Esophagus (tissue), 2 donors: ENCODE results near the gene FRMD6. TPM values are rescaled to one million over a fixed set of nuclear protein-coding genes. Genes with fewer than 3 reads are reported as not detected.

Source experiments
- H3K27ac ChIP-seq, 2 donors: one replicate each; pipeline ENCODE4 v1.5.1; 2013; ENCODE audit warnings: low read depth in 2 of 2, mild to moderate bottlenecking in 2 of 2, inconsistent platforms in 1 of 2, low read length in 1 of 2, moderate library complexity in 1 of 2
- H3K27me3 ChIP-seq, 2 donors: one replicate each; pipeline ENCODE4 v1.6.1; 2013; ENCODE audit warnings: low read length in 2 of 2, control low read depth in 1 of 2, mild to moderate bottlenecking in 1 of 2; ENCODE audit not compliant: insufficient read depth in 2 of 2, control insufficient read depth in 1 of 2
- H3K36me3 ChIP-seq, 2 donors: one replicate each; pipeline ENCODE4 v1.6.1; 2013; ENCODE audit warnings: low read length in 1 of 2; ENCODE audit not compliant: control insufficient read depth in 2 of 2, insufficient read depth in 2 of 2
- H3K4me1 ChIP-seq, 2 donors: one replicate each; pipeline ENCODE4 v1.6.1; 2013; ENCODE audit warnings: low read length in 1 of 2; ENCODE audit not compliant: control insufficient read depth in 2 of 2, insufficient read depth in 2 of 2
- H3K4me3 ChIP-seq, 2 donors: one replicate each; pipeline ENCODE4 v1.5.1; 2013; ENCODE audit warnings: low read length in 2 of 2, mild to moderate bottlenecking in 2 of 2, low read depth in 1 of 2, moderate library complexity in 1 of 2
- H3K9me3 ChIP-seq, 2 donors: one replicate each; pipeline ENCODE4 v1.6.1; 2013; ENCODE audit warnings: mild to moderate bottlenecking in 2 of 2, low read depth in 1 of 2, low read length in 1 of 2, moderate library complexity in 1 of 2; ENCODE audit not compliant: control insufficient read depth in 2 of 2, insufficient read depth in 1 of 2
- WGBS, 2 donors: extraction: QIAGEN DNeasy Blood & Tissue Kit; methylation state at CpG; one replicate each; pipeline ENCODE4 v1.1.7; 2013; 5-methylcytosine and 5-hydroxymethylcytosine counted together
- polyA plus RNA-seq, 2 donors: library from polyadenylated mRNA; stranded (reverse); fragments of 200-250 nt; gene quantifications; one replicate each; pipeline ENCODE4 v1.2.3, GENCODE V29; 2013
- donor health status: healthy with polysubstance abuse.
- donor health status: Bipolar disorder and iron deficiency.

The FRMD6 gene
- polyA plus RNA-seq, 2 donors, result 26.2 to 36.3 TPM

DNA sequence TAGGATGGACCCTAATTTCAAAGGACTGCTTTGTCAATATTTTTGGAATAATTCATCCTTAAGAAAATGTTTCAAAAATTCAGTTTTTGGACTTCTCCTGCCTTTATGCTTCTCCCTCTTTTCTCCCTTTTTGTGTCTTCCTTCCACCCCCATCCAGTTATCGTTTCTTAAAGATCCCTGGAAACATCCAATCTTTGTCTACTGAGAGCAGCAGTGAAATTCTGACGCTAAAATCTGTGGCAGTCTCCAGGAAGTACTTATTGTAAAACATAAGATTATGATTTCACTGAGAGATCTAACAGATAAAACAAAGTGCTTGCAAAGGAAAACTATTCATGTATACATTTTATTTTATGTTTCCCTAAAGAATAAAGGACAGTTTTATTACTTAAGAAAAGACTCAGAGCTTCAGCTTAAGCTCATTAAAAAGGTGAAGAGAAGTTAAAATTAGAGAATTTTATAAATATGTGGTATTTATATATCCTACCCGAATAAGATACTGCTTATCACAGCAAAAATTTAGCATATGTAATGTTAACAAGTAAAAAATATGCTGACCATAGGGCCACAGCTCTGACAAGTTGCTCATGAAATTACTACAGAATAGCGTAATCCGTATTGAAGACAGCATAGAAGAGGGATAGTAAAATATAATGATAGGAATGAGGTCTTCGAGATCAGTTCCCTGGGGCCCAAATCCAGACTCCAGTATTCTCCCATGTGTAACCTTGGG lies 6.9 kb downstream of the FRMD6 start:
- Histone ChIP-seq H3K9me3 (no peaks in the 10 kb centered on the region), H3K27me3 (no peaks in the 10 kb centered on the region), H3K27ac (no peak overlapping the region), H3K4me1 (no peaks in the 10 kb centered on the region), H3K4me3 (no peak overlapping the region), H3K36me3 (no peaks in the 10 kb centered on the region)
- WGBS, 2 donors, result 72 to 76% methylated on average over 6 of the region's 6 CpGs

DNA sequence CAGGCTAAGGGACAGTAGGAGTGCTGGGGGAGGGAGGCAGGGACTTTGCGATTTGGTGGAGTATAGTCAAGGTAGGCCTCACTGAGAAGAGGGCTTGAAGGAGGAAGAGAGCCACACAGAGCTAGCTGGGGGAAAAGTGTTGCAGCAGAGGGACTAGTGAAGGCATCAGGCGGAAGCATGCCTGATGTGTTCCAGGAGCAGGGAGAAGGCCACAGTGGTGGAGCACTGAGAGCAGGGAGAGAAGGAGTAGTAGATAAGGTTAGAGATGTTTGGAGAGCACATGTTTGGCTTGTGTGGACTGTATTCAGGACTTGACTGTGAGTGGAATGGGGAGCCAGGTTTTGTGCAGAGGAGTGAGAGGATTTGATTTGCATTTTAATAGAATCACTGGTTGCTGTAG lies 9.0 kb downstream of the FRMD6 start:
- 93 to 96% methylated on average over 2 of the region's 2 CpGs for WGBS, 2 donors
- Histone ChIP-seq H3K36me3 (no peaks in the 10 kb centered on the region), H3K4me1 (no peaks in the 10 kb centered on the region), H3K27ac (no peak overlapping the region), H3K27me3 (no peaks in the 10 kb centered on the region), H3K4me3 (no peak overlapping the region), H3K9me3 (no peaks in the 10 kb centered on the region)

DNA sequence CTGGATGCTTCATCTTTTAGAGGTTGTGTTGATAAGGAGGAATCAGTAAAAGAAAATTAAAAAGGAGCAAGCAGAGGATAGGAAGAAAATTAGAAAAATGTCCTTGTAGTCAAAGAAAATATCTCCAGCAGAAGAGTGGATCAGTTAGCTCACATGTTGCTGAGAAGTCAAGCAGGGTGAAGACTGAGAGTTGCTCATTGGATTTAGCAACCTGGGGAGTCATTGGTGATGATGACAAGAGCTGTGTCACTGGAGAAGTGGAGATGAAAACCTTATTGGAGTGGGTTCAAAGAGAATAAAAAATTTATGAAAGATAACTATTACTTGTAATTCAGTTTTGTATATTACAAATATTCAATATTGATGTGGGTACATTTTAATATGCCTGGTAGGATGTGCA lies 9.8 kb downstream of the FRMD6 start:
- Histone ChIP-seq H3K9me3 (no peaks in the 10 kb centered on the region), H3K4me3 (no peak overlapping the region), H3K36me3 (no peaks in the 10 kb centered on the region), H3K4me1 (no peaks in the 10 kb centered on the region), H3K27me3 (no peaks in the 10 kb centered on the region), H3K27ac (no peak overlapping the region)

DNA sequence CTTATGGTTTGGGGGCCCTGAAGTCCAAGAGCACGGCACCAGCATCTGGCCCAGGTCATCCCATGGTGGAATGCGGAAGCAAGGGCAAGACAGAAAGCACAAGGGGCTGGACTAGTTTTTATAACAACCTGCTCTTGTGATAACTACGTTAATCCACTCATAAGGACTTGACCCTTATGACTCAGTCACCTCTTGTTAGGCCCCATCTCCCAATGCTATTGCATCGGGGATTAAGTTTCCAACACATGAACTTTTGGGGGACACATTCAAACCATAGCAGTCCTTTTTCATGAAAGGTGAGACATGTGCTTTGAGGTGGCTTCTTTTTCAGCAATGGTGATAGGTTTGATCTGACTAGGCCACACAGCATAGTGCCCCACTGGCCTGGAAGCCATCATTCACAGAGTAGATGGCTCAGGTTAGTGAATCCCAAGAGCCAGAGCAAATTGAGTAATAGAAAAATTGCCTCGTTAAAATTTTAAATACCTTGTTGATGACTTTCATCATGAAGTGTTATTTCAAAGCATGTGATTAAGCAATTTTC lies 12.1 kb downstream of the FRMD6 start:
- H3K27me3 ChIP-seq, result no peaks in the 10 kb centered on the region
- H3K4me3 ChIP-seq, result no peak overlapping the region
- H3K27ac ChIP-seq, result no peak overlapping the region
- no peaks in the 10 kb centered on the region for H3K36me3 ChIP-seq
- H3K9me3 ChIP-seq, result no peaks in the 10 kb centered on the region
- 82 to 85% methylated on average over 5 of the region's 5 CpGs for WGBS, 2 donors
- no peaks in the 10 kb centered on the region for H3K4me1 ChIP-seq

DNA sequence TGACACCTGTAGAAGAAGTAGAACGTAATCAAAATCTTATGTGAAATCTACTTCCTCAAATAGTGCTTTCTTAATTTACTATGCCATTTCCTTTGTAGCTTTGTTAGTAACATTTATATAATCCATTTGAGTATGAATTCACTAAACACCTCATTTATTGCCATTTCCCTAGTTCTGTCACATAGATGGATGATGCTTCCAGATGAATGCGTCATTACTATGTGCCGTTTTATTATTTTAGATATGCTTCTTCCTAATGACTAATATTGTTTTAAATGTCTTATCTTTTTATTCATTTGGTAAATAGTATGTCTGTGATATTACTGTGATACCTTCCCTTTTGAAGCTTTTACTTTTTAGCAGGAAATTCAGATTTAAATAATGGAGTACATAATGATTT lies 14.4 kb downstream of the FRMD6 start:
- no peak overlapping the region for H3K27ac ChIP-seq
- H3K4me3 ChIP-seq, result no peak overlapping the region
- H3K36me3 ChIP-seq, result no peaks in the 10 kb centered on the region
- H3K9me3 ChIP-seq, result no peaks in the 10 kb centered on the region
- WGBS, 2 donors, result 71 to 77% methylated on average over 3 of the region's 3 CpGs
- H3K4me1 ChIP-seq, result no peaks in the 10 kb centered on the region
- H3K27me3 ChIP-seq, result no peaks in the 10 kb centered on the region

DNA sequence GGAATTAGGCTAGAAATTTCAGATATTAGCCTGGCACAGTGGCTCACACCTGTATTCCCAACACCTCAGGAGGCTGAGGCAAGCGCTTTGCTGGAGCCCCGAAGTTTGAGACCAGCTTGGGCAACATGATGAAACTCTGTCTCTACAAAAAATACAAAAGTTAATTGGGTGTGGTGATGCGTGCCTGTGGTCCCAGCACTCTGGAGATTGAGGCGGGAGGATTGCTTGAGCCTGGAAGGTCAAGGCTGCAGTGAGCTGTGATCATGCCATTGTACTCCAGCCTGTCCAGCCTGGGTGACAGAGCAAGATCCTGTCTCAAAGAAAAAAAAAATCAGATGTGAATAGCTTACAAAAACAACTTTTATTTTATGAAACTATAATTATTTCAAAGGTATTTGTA lies 15.1 kb downstream of the FRMD6 start:
- WGBS, 2 donors, result 83 to 86% methylated on average over 4 of the region's 4 CpGs
- Histone ChIP-seq H3K36me3 (no peaks in the 10 kb centered on the region), H3K27ac (no peak overlapping the region), H3K4me3 (no peak overlapping the region), H3K4me1 (no peaks in the 10 kb centered on the region), H3K27me3 (no peaks in the 10 kb centered on the region), H3K9me3 (no peaks in the 10 kb centered on the region)

DNA sequence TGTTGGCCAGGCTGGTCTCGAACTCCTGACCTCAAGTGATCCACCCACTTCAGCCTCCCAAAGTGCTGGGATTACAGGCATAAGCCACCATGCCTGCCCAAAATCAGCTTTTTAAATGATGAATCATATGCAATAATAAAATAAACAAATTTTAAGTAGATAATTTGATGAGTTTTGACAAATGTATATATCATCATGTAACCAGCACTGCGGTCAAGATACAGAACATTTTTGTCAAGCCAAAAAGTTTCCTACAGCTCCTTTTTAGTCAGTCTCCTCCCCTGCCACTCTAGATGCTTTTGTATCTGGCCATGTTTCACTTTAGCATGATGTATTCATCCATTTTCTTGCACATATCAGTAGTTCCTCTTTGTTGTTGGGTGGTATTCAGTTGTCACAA lies 17.2 kb downstream of the FRMD6 start:
- Histone ChIP-seq H3K27me3 (no peaks in the 10 kb centered on the region), H3K4me1 (no peaks in the 10 kb centered on the region), H3K27ac (no peak overlapping the region), H3K9me3 (no peaks in the 10 kb centered on the region), H3K4me3 (no peak overlapping the region), H3K36me3 (no peaks in the 10 kb centered on the region)
- WGBS, 2 donors, result 82 to 87% methylated on average over 2 of the region's 2 CpGs

DNA sequence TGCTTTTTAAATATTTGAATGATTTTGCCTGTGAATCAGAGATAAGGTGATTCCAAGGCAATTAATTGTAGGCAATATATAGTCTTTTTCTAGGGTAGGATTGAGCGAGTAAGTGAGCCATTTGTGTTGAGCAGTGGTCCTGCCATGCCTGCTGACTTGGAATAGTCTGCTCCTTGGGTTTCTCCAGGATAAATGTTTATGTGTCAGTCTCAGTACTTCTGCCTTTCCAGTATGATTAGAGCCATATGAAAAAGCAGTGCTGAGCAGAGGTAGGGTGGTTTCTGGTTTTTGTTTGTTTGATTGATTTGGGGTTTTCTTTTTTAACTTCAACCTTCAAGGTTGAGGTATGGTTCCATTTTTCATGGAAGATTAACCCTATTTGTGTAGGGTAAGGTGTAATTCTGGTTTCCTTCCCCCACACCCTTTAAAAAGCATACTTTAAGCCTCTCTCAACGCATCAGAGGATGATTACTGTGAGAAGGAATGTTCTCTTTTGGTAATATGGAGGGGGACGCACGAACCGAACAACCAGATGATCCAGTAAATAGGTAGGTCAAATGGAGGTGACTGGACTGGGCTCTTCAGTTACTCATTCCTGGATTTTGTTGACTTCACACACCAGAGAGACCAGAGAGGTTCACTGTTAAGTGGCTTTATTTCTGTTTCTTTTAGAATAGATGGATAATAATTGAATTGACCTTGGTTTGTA lies 22.7 kb downstream of the FRMD6 start:
- Histone ChIP-seq H3K27ac (peak overlapping the region; percentile 20 to 66), H3K27me3 (no peaks in the 10 kb centered on the region), H3K4me1 (no peaks in the 10 kb centered on the region), H3K4me3 (no peak overlapping the region), H3K9me3 (no peaks in the 10 kb centered on the region), H3K36me3 (no peaks in the 10 kb centered on the region)
- 78 to 84% methylated on average over 5 of the region's 5 CpGs for WGBS, 2 donors

DNA sequence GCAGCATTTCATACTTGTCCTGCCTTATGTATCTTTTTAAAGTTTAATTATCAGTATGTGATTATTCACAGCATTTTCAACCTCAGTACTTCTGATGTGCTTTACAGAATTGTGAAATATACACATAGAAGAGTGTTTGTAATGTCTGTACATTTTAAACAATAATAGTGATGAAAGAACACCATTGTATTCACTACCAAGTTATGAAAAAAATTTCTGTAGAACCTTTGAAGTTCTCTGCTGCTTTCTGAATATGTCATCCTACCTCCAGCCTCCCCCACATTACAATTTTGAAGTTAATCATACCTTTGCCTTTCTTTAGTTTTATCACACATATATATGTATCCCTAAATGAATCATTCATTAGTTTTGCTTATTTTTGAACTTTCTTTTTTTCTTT lies 24.8 kb downstream of the FRMD6 start:
- H3K4me1 ChIP-seq, result no peaks in the 10 kb centered on the region
- H3K4me3 ChIP-seq, result no peak overlapping the region
- no peaks in the 10 kb centered on the region for H3K9me3 ChIP-seq
- H3K36me3 ChIP-seq, result no peaks in the 10 kb centered on the region
- no peak overlapping the region for H3K27ac ChIP-seq
- H3K27me3 ChIP-seq, result no peaks in the 10 kb centered on the region

DNA sequence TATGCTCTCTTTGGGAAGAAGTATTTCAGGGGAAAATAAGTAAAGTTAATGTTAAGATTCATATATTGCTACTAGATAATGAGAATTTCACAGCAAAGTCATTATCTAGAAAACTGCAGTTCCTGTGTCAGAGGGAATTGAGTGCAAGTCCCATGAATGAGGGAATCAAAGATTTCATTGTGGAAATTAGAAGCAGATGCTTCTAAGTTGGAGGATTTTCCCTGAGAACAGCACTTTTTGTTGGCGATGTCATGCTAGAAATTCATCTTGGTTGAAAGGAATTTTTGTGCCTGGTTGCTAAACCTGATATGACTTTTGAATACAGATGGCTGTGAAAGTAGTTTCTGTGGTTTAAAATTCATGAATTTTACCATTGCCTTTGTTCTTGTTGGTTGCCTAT lies 25.6 kb downstream of the FRMD6 start:
- Histone ChIP-seq H3K27me3 (no peaks in the 10 kb centered on the region), H3K9me3 (no peaks in the 10 kb centered on the region), H3K27ac (no peak overlapping the region), H3K4me1 (no peaks in the 10 kb centered on the region), H3K4me3 (no peak overlapping the region), H3K36me3 (no peaks in the 10 kb centered on the region)
- 69 to 71% methylated on average over 1 of the region's 1 CpG for WGBS, 2 donors
